T-cell (primary cell): ENCODE measurements around the gene CNNM1. TPM values are rescaled to one million over a fixed set of nuclear protein-coding genes. Genes with fewer than 3 reads are reported as not detected.

Source experiments
- ATAC-seq, 4 experiments: fragments of 200-7000 bp in 3 of 4; fragments of 150-1000 bp in 1 of 4; cut with Tn5 transposase; replicated peaks in 1 of 4; 1 replicate in 3 of 4; 2 replicates in 1 of 4; pipeline ENCODE4 v1.10.0; 2021; ENCODE audit warnings: moderate library complexity in 3 of 4, mild to moderate bottlenecking in 2 of 4, moderate number of reproducible peaks in 1 of 4
- CTCF ChIA-PET, 2 donors: fragments of 300-600 bp; sonication (Branson Sonifier 250); formaldehyde crosslinking; loops; one replicate each; lab custom pipeline; 2022; ENCODE audit warnings: antibody characterized with exemption in 2 of 2; lab: Charles Lee
- POLR2A ChIA-PET, 2 donors: fragments of 300-600 bp; sonication (Branson Sonifier 250); formaldehyde crosslinking; loops; one replicate each; lab custom pipeline; 2022; ENCODE audit warnings: antibody characterized with exemption in 2 of 2; lab: Charles Lee
- DNase-seq, 35 experiments: peaks; one replicate each; pipeline versions ENCODE4 v3.0.0 to v3.0.0-alpha.2; 2013 to 2023
- H3K27ac ChIP-seq: one replicate; pipeline ENCODE4 v1.5.1; 2013; ENCODE audit warnings: low read length
- H3K27me3 ChIP-seq, 2 experiments: replicated peaks in 1 of 2; 1 replicate in 1 of 2; 2 replicates in 1 of 2; pipeline versions ENCODE4 v1.6.1 to v1.7.0; 2013; ENCODE audit warnings: low read length in 1 of 2, mixed read lengths in 1 of 2; ENCODE audit not compliant: control insufficient read depth in 2 of 2, insufficient read depth in 2 of 2; ENCODE audit errors: extremely low read depth in 1 of 2
- H3K36me3 ChIP-seq, 2 donors: 1 replicate in 1 of 2; 2 replicates in 1 of 2; pipeline versions ENCODE4 v1.6.1 to v1.7.0; 2013; ENCODE audit warnings: low read length in 1 of 2; ENCODE audit not compliant: control insufficient read depth in 2 of 2, insufficient read depth in 1 of 2; ENCODE audit errors: extremely low read depth in 1 of 2
- H3K4me1 ChIP-seq, 2 experiments: 1 replicate in 1 of 2; 2 replicates in 1 of 2; pipeline versions ENCODE4 v1.6.1 to v1.7.0; 2013; ENCODE audit warnings: low read length in 2 of 2, mixed read lengths in 1 of 2; ENCODE audit not compliant: insufficient read depth in 2 of 2, control insufficient read depth in 1 of 2; ENCODE audit errors: extremely low read depth in 1 of 2
- H3K4me3 ChIP-seq, 2 donors: 1 replicate in 1 of 2; 2 replicates in 1 of 2; pipeline versions ENCODE4 v1.5.1 to v1.7.0; 2013; ENCODE audit warnings: mild to moderate bottlenecking in 2 of 2, low read length in 1 of 2, moderate library complexity in 1 of 2; ENCODE audit not compliant: control insufficient read depth in 1 of 2; ENCODE audit errors: extremely low read depth in 1 of 2
- H3K9me3 ChIP-seq: 2 replicates; pipeline ENCODE4 v1.7.0; 2013
- H3K27ac Mint-ChIP-seq, 2 donors: one replicate each; pipeline ENCODE4 v1.8.0; 2020 to 2021; ENCODE audit warnings: mild to moderate bottlenecking in 2 of 2, mixed read lengths in 2 of 2
- H3K27me3 Mint-ChIP-seq, 2 donors: one replicate each; pipeline ENCODE4 v1.8.0; 2021 to 2022; ENCODE audit warnings: mixed read lengths in 2 of 2
- H3K36me3 Mint-ChIP-seq: one replicate; pipeline ENCODE4 v1.8.0; 2021; ENCODE audit warnings: mixed read lengths
- H3K4me1 Mint-ChIP-seq, 3 donors: one replicate each; pipeline ENCODE4 v1.8.0; 2020 to 2022; ENCODE audit warnings: mixed read lengths in 3 of 3, mild to moderate bottlenecking in 1 of 3
- H3K4me3 Mint-ChIP-seq, 3 donors: one replicate each; pipeline ENCODE4 v1.8.0; 2020 to 2022; ENCODE audit warnings: mild to moderate bottlenecking in 3 of 3, mixed read lengths in 3 of 3, moderate library complexity in 3 of 3
- H3K9me3 Mint-ChIP-seq, 3 donors: one replicate each; pipeline ENCODE4 v1.8.0; 2020 to 2022; ENCODE audit warnings: mixed read lengths in 3 of 3
- WGBS: methylation state at CpG from one replicate; pipeline ENCODE4 v1.1.5; 2013; ENCODE audit warnings: missing lambda C conversion rate; ENCODE audit not compliant: insufficient coverage; 5-methylcytosine and 5-hydroxymethylcytosine counted together
- total RNA-seq, 35 experiments: library from RNA in 6 of 35; stranded (reverse) in 6 of 35; fragments of 120-200 nt in 1 of 35; gene quantifications; one replicate each; pipeline versions ENCODE4 v1.2.1 to v1.2.4 and lab custom pipeline; 2013 to 2026

CNNM1 gene
- total RNA-seq, 5 donors from 2014 or later (not counting 1 experiment from before 2014, with no cell fraction given), result 0.25 to 1.2 (median 0.36) TPM

- H3K36me3 Mint-ChIP-seq, result no peaks in the 10 kb centered on the region
- H3K36me3 ChIP-seq, result no peaks in the 10 kb centered on the region
- no peaks in the 10 kb centered on the region for H3K4me1 Mint-ChIP-seq
- H3K27me3 ChIP-seq, result peaks cover 0 to 2% of the 10 kb centered on the region in 2 experiments
- POLR2A ChIA-PET, result no interaction called here
- no peak overlapping the region for H3K4me3 Mint-ChIP-seq
- no peaks in the 10 kb centered on the region for H3K9me3 ChIP-seq
- no peak overlapping the region for H3K27ac ChIP-seq
- DNase-seq (no peak), ATAC-seq (no peak)
- H3K9me3 Mint-ChIP-seq, result no peaks in the 10 kb centered on the region
- H3K27ac Mint-ChIP-seq, result no peak overlapping the region
- CTCF ChIA-PET, result no interaction called here
- WGBS, result 86% methylated on average over 1 of the region's 3 CpGs
- no peak overlapping the region for H3K4me3 ChIP-seq
- peaks cover 9 to 19% of the 10 kb centered on the region in 2 donors for H3K27me3 Mint-ChIP-seq
- no peaks in the 10 kb centered on the region for H3K4me1 ChIP-seq
Observed at GRCh38 chr10:99339563-99340047, 10.4 kb downstream of the CNNM1 start.

- Histone ChIP-seq H3K9me3 (no peaks in the 10 kb centered on the region), H3K4me1 (no peaks in the 10 kb centered on the region), H3K27ac (no peak overlapping the region), H3K36me3 (no peaks in the 10 kb centered on the region), H3K4me3 (no peak overlapping the region), H3K27me3 (peaks cover 0 to 4% of the 10 kb centered on the region in 2 experiments)
- Mint-ChIP-seq H3K9me3 (no peaks in the 10 kb centered on the region), H3K36me3 (no peaks in the 10 kb centered on the region), H3K4me3 (no peak overlapping the region), H3K27ac (no peak overlapping the region), H3K27me3 (peaks cover 5 to 19% of the 10 kb centered on the region in 2 donors), H3K4me1 (no peaks in the 10 kb centered on the region)
- no CpG with 5 or more reads among the region's 3 CpGs for WGBS
- no peak for DNase-seq
- ATAC-seq, result no peak
- ChIA-PET POLR2A (no interaction called here), CTCF (no interaction called here)
Observed at GRCh38 chr10:99340650-99341049, 11.5 kb downstream of the CNNM1 start.

DNA sequence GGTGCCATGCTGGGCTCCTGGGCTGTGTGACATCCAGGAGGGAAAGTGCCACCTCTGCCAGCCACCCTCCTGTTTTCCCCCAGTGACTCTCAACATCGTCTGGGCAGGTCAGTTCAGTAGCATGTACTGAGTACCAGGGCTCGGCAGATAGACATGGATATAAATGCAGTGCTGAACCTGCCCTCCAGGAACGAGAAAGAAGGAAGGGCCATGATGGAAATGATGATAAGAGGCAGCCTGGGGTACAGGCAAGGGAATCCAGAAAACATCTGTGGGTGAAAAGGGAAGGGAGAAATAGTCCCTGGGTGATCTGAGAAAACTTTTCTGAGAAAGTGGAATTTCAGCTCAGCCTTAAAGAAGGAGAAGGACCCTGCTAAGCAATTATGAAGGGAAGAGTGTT, 12.1 kb downstream of the CNNM1 start:
- no peak overlapping the region for H3K4me3 ChIP-seq
- no peak overlapping the region for H3K27ac Mint-ChIP-seq
- H3K27ac ChIP-seq, result no peak overlapping the region
- H3K27me3 ChIP-seq, result peaks cover 0 to 4% of the 10 kb centered on the region in 2 experiments
- H3K4me1 Mint-ChIP-seq, result no peaks in the 10 kb centered on the region
- DNase-seq (no peak), ATAC-seq (no peak)
- 68% methylated on average over 3 of the region's 3 CpGs for WGBS
- H3K9me3 Mint-ChIP-seq, result no peaks in the 10 kb centered on the region
- CTCF ChIA-PET, result no interaction called here
- no peak overlapping the region for H3K4me3 Mint-ChIP-seq
- no peaks in the 10 kb centered on the region for H3K36me3 Mint-ChIP-seq
- H3K4me1 ChIP-seq, result no peaks in the 10 kb centered on the region
- POLR2A ChIA-PET, result no interaction called here
- H3K36me3 ChIP-seq, result no peaks in the 10 kb centered on the region
- H3K27me3 Mint-ChIP-seq, result peaks cover 5 to 17% of the 10 kb centered on the region in 2 donors
- no peaks in the 10 kb centered on the region for H3K9me3 ChIP-seq

DNA sequence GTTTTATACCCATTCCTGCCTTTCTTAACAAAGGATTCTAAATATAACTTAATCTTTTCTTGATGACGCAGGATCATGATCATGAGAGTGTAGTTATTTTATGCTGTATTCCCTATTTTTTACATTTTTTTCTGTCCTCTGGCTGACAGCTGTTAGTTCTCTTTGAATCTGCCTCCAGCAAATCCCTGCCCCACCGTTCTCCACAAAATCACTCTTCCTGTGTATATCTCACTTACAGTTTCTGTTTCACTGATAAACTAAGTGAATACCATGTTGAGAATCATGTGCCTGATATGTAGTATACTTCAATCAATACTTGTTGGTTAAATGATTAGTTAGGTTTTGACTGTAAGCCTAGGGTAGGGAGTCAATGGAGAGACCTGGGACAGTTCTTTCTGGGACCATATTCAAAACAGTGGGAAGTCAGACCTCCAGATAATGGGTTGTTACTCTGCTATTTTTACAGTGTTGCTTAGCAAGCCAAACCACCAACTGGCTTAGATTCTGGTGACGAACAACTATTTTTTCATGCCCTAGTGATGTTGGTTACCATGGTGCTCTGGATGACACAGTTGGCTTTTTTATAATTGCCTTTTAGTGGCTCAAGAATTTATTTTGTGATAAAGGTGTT, 12.8 kb downstream of the CNNM1 start:
- Mint-ChIP-seq H3K4me1 (no peaks in the 10 kb centered on the region), H3K27ac (no peak overlapping the region), H3K36me3 (no peaks in the 10 kb centered on the region), H3K4me3 (no peak overlapping the region), H3K9me3 (no peaks in the 10 kb centered on the region), H3K27me3 (peaks cover 5 to 18% of the 10 kb centered on the region in 2 donors)
- POLR2A ChIA-PET, result no interaction called here
- WGBS, result no CpG with 5 or more reads among the region's 3 CpGs
- H3K36me3 ChIP-seq, result no peaks in the 10 kb centered on the region
- H3K27me3 ChIP-seq, result peaks cover 0 to 4% of the 10 kb centered on the region in 2 experiments
- no peaks in the 10 kb centered on the region for H3K4me1 ChIP-seq
- H3K27ac ChIP-seq, result no peak overlapping the region
- no peak overlapping the region for H3K4me3 ChIP-seq
- no peak for DNase-seq
- ATAC-seq, result no peak
- H3K9me3 ChIP-seq, result no peaks in the 10 kb centered on the region
- CTCF ChIA-PET, result no interaction called here

GRCh38 chr10:99343262-99343661, 14.1 kb downstream of the CNNM1 start:
- Mint-ChIP-seq H3K36me3 (no peaks in the 10 kb centered on the region), H3K9me3 (no peaks in the 10 kb centered on the region), H3K4me3 (no peak overlapping the region), H3K4me1 (no peaks in the 10 kb centered on the region), H3K27me3 (peaks cover 8 to 18% of the 10 kb centered on the region in 2 donors), H3K27ac (no peak overlapping the region)
- H3K4me3 ChIP-seq, result no peak overlapping the region
- ChIA-PET CTCF (no interaction called here), POLR2A (no interaction called here)
- no peaks in the 10 kb centered on the region for H3K36me3 ChIP-seq
- H3K4me1 ChIP-seq, result no peaks in the 10 kb centered on the region
- no peaks in the 10 kb centered on the region for H3K9me3 ChIP-seq
- no peak overlapping the region for H3K27ac ChIP-seq
- ATAC-seq (no peak), DNase-seq (no peak)
- peaks cover 0 to 7% of the 10 kb centered on the region in 2 experiments for H3K27me3 ChIP-seq
- 100% methylated on average over 2 of the region's 5 CpGs for WGBS

- no peaks in the 10 kb centered on the region for H3K9me3 Mint-ChIP-seq
- no peak overlapping the region for H3K4me3 ChIP-seq
- no peaks in the 10 kb centered on the region for H3K9me3 ChIP-seq
- H3K36me3 ChIP-seq, result no peaks in the 10 kb centered on the region
- no peaks in the 10 kb centered on the region for H3K4me1 Mint-ChIP-seq
- ATAC-seq, result no peak
- H3K27ac ChIP-seq, result no peak overlapping the region
- DNase-seq, result no peak
- CTCF ChIA-PET, result no interaction called here
- WGBS, result no CpG with 5 or more reads among the region's 4 CpGs
- H3K27ac Mint-ChIP-seq, result no peak overlapping the region
- H3K27me3 ChIP-seq, result peaks cover 0 to 7% of the 10 kb centered on the region in 2 experiments
- POLR2A ChIA-PET, result no interaction called here
- peaks cover 8 to 18% of the 10 kb centered on the region in 2 donors for H3K27me3 Mint-ChIP-seq
- H3K4me1 ChIP-seq, result no peaks in the 10 kb centered on the region
- H3K4me3 Mint-ChIP-seq, result no peak overlapping the region
- no peaks in the 10 kb centered on the region for H3K36me3 Mint-ChIP-seq
Observed at GRCh38 chr10:99344715-99345114, 15.6 kb downstream of the CNNM1 start.
